GM19099 (cell line): ENCODE measurements around the gene PPP6R3.

Source experiments
- POLR2A ChIP-seq: IDR thresholded peaks from 3 replicates; pipeline ENCODE4 v1.6.1; 2011; ENCODE audit warnings: low read depth; ENCODE audit not compliant: insufficient read length; ENCODE audit errors: extremely low read depth

The PPP6R3 gene

DNA sequence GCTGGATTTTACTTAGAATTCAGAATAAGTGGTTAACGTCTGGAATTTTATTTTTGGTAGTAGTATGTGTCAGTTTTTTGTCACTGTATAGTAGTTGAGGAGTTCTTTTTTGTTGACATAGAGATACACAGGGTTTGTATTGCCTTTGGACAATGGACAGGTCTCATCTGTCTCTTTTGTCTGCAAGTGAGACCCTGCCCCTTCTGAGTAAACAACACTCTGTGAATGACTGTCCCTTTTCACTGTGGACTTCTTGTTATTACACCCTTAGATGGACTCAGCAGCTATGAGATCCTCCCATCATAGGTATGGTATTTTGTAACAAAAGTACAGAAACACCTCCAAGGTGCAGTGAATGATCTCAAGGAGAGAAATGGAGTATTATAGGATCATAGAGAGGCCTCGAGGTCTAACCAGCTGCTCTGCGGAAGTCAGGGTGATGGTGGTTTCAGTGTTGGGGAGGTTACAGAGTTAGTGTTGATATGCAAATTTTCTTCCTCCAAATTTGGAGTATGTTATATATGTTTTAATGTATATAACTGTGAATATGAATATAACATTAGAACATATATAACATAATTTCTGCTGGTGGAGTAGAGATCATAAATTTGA is 7.8 kb downstream of the PPP6R3 start:
- TF ChIP-seq POLR2A, result no peak

DNA sequence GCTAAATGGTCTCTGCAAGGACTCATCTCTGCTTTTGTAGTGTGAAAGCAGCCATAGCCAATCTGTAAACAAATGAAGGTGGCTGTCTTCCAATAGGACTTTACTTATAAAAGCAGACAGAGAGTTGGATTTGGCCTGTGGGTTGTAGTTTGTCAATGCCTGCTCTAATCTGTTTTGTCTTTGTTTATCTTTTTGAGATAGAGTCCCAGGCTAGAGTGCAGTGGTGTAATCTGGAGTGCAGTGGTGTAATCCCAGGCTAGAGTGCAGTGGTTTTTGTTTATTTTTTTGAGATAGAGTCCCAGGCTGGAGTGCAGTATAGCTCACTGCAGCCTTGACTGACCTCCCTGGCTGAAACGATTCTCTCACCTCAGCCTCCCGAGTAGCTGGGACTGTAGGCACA is 8.6 kb downstream of the PPP6R3 start:
- TF ChIP-seq POLR2A, result no peak

DNA sequence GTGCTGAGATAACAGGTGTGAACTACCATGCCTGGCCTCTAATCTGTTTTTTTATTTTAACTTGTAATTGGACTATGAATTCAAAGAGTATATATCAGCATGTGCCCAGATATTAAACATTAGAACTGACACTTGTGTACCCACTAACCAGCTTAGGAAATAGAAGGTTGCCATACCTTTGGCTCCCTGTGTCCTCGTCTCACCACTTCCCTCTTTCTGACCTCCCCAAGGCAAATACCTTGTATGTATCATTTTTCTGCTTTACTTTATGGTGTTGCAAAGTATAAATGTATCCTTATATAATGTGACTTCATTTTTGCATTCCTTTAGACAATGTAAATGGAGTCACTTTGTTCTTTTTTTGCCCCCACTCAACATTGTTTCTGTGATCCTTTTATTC is 9.1 kb downstream of the PPP6R3 start:
- TF ChIP-seq POLR2A, result no peak

DNA sequence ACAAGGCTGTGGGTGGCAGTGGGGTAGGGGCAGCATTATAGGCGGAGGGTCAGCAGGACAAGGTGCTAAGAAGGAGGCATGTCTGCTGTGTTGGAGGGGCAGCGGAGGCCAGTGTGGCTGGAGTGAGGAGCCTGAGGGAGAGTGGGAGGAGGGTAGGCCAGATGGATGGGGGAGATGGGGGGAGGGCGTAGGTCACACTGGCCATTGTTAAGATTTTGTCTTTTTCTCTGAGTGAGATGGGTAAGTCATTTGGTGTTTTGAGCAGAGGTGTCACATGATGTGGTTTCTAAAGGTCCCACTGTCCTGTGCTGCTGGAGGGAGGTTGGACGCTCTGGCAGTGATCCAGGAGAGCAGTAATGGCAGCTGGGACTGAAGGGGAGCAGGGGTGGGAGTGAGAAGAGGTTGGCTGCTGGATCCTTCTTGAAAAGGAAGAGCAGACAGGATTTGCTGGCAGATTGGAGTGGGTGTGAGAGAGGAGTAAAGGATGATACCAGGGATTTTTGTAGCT is 9.8 kb downstream of the PPP6R3 start:
- no peak for TF ChIP-seq POLR2A

DNA sequence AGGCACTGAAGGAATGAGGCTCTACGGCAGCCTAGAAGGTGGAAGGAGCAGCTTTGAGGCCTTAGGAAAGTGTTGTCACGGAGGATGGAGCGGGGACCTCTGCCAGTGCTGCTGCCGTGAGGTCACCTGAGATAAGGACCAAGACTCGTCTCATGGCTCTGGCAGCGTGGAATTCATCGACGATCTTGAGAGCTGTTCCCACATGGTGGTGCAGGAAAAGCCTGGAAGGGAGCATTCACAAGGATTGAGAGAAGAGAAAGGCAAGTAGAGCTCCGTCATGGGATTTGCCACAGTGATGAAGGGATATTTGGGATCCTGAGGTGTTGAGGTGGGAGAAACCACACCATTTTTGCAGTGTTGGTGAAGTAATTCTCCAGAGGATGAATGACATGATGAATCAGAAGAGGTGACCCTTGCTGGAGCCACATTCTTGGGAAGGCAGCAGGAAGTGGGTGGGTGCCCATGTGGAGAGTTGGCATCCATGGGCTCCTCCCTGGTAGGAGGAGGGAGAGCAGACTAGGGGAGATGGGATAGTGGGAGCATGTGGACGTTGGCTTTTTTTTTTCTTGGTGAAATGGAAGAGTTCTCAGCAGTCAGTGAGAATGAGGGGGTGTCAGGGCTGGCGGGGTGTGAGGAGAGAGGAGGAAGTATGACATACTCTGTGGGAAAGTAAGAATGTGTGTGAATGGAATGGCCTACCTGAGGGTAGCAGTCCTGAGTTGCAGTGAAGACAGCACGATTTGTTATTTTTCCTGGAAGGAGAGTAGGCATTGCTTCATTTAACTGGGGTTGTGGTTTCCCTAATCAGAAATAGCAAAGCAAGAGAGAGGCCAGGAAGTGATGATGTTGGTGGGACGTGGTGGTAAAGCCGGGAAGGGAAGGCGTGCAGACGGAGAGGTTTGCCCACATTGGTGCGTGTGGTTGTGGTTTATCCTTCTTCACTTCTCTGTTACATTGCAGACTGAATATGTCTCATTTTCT is 11.1 kb downstream of the PPP6R3 start:
- no peak for TF ChIP-seq POLR2A

DNA sequence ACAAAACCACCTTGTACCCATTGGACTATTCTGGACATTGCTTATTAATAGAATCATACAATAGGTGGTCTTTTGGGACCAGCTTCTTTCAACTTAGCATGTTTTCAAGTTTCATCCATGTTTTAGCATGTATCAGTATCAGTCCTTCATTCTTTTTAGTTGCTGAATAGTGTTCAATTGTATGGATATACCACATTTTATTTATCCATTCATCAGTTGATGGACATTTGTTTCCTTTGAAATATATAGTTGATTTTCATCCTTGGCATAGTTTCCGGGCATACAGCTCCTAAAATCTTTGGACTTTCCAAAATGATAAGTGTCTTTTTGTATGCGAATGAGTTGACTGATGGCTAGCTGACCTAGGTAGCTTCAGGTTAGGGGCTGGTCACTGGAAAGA is 12.2 kb downstream of the PPP6R3 start:
- TF ChIP-seq POLR2A, result no peak

DNA sequence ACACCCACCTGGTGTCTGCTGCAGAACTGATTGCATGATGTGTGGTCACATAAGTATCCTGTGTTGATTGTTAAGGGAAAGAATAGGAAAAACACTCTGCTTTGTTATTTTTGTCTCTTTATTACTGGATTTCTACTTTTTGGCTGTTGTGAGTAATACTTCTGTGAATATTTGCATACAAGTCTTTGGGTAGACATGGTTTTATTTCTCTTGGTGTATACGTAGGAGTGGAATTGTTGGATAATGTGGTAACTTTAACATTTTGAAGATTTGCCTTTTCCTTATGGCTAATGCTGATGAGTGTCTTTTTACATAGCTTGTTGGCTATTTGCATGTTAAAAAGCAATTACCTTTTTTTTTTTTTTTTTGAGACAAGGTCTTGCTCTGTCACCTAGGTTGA is 13.1 kb downstream of the PPP6R3 start:
- TF ChIP-seq POLR2A, result no peak

DNA sequence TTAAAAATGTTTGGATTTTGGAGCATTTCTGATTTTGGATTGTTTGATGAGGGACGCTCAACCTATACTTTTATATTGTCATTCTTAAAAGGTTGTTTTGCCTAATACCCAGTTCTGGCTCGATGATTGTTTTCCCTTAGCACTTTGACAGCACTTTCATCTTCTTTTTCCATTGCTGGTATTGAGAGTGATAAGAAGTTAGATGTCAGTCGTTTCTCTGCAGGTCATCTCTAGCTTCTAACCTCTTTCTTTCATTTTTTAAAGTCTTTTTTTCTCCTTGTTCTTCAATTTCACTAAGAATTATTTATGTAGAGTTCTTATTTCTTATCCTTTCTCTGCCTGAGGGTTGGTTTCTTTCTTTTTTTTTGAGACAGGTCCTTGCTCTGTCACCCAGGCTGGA is 18.8 kb downstream of the PPP6R3 start:
- TF ChIP-seq POLR2A, result no peak

DNA sequence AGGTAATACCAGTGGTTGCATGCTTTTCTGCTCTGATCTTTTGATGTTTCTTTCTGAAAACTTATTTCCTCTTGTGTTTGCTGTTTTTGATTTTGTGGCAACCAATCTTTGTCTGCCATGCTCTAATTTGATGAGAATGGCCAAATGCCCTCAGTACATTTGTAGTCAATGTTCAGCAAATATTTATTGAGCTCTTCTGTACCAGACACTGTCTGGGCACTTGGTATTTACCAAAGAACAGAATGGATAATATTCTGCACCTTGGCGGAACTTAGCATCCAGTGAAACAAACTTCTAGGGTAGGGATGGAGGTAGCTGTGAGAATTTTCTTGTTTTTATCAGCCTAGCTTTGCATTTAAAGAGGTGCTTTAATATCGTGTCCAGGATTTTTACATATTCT is 19.6 kb downstream of the PPP6R3 start:
- TF ChIP-seq POLR2A, result no peak

DNA sequence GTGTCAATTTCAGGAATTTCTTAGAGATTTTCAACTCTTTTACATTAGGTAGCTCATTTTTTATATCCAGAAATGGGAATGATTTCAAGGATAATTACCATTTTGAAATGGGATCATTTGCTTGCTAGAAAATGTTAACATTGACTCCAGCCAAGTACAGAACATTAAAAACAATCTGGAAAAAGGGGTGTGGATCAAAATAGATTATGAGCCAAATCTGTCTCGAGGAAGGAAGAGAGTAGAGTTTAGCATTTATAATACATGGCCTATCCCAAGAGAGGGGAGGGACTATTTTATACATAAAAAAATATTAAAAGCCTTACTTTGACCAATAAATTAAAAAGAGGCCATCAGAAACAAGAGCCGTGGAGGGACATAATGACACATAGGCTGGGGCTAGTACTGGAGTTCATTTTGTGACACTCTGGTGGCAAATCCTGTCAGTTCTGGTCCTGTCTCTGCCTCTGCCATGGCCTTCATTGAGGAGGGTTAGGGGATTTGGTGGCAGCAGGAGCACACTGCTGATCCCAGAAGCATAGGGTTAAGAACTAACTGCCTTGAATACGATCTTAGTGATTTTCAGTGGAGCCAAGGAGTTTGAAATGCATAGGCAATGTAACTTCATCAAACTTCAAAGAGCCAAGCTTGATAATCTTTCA is 20.4 kb downstream of the PPP6R3 start:
- TF ChIP-seq POLR2A, result no peak

DNA sequence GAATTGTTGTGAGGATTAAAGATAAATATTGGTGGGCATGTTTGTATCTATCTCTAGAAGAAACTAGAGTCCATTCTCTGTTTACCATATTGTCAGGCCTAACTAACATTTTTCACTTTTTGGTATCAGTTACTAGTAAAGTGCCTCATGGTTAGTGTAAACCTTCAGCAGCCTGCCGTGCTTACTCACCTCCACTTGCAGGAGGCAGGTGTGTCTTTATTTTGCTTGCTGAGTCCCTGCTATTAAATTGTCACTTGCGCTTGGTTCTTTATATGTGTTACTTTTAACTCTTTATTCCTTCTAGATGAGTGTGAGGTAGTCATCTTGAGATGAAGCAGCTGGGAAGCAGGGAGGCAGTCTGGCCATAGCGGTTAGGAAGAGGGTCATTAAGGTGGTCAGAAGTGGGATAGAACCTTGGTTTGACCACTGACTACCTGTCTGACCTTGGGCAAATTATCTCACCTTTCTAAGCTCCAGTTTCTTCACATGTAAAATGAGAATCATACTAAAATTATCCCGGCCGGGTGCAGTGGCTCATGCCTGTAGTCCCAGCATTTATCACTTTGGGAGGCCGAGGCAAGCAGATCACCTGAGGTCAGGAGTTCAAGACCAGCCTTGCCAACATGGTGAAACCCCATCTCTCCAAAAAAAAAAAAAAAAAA is 21.2 kb downstream of the PPP6R3 start:
- TF ChIP-seq POLR2A, result no peak

DNA sequence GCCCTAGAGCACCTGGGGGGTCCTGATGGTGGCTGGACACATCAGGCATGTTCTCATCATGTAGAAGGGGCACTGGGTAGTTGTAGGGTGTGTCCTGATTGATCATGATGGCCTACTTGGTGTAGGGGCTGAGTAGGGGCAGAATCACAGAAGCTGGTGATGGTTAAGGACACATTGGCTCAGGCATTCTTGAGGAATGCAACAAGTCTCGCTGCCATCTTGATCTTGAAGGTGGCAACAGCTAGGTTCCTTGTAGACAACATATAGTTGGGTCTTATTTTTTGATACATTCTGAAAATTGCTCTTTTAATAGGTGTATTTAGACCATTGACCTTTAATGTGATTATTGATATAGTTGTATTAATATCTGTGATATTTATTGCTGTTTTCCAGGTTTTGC is 28.1 kb downstream of the PPP6R3 start:
- no peak for TF ChIP-seq POLR2A

DNA sequence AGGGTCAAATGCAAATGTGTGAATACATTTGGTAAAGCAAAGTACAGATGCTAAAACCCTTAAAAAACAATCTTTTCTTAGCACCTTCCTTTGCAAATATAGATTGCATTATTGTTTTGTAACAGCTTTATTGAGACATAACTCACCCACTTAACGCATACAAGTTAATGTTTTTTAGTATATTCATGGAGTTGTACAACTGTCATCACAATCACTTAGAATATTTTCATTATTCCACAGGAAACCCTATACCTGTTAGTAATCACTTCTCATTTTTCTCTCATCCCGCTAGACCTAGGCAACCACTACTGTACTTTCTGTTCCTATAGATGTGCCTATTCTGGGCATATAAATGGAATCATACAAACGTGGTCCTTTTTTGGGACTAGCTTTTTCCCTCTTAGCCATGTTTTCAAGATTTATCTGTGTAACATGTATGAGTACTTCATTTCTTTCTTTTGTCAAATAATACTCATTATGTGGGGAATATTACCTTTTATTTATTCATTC is 34.7 kb downstream of the PPP6R3 start:
- TF ChIP-seq POLR2A, result no peak

DNA sequence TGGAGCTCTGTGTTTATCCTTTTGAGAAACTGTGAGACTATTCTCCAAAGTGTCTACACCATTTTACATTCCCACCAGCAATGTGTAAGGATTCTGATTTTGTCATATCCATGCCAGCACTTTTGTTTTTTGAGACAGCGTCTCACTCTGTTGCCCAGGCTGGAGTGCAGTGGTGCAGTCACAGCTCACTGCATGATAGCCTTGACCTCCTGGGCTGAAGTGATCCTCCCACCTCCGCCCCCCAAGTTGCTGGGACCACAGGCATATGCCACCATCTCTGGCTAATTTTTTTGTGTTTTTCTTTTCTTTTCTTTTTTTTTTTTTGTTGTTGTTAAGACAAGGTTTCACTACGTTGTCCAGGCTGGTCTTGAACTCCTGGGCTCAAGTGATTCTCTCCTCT is 35.3 kb downstream of the PPP6R3 start:
- TF ChIP-seq POLR2A, result no peak

DNA sequence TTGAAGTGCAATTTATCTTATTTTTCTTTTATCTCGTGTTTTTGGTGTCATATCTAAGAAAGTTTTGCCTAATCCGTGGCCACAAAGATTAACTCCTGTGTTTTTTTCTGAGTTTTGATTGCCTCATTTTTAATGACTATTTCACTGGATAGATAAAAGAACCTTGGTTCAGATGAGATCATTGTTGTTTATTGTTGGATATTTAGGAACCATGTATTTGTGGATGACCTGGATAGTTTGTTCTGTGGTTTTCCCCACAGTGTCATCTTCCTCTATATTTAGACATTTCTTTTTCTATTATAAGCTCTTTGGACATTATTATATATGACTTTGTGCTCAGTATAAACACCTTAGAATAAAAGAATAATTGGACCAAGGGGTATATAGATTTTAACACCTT is 37.2 kb downstream of the PPP6R3 start:
- TF ChIP-seq POLR2A, result no peak
